Prostate gland (tissue), 2 donors: ENCODE data around the gene SSRP1. TPM values are rescaled to one million over a fixed set of nuclear protein-coding genes. Genes with fewer than 3 reads are reported as not detected.

ENCODE experiments used
- DNase-seq: peaks from one replicate; pipeline ENCODE4 v3.0.0-alpha.2; 2019; ENCODE audit warnings: low spot score
- H3K27ac ChIP-seq, 2 donors: fragments of 200-600 bp; sonication (generic); 2 replicates each; pipeline ENCODE4 v1.5.1; 2017 to 2019
- H3K27me3 ChIP-seq: fragments of 200-600 bp; sonication (generic); replicated peaks from 2 replicates; pipeline ENCODE4 v1.5.1; 2019; ENCODE audit not compliant: insufficient read depth
- H3K36me3 ChIP-seq, 2 donors: fragments of 200-600 bp; sonication (generic); 1 replicate in 1 of 2; 2 replicates in 1 of 2; pipeline versions ENCODE4 v1.5.1 to v1.8.1; 2017 to 2019
- H3K4me1 ChIP-seq: fragments of 200-600 bp; sonication (generic); replicated peaks from 2 replicates; pipeline ENCODE4 v1.5.1; 2019
- H3K4me3 ChIP-seq, 2 donors: fragments of 200-600 bp; sonication (generic); 2 replicates each; pipeline ENCODE4 v1.5.1; 2017 to 2019
- H3K9me3 ChIP-seq: fragments of 200-600 bp; sonication (generic); 2 replicates; pipeline ENCODE4 v1.5.1; 2017
- CTCF ChIP-seq, 4 experiments: fragments of 200-600 bp in 2 of 4; fragments of 450-650 bp in 2 of 4; sonication (generic) in 2 of 4; IDR thresholded peaks; 1 replicate in 3 of 4; 2 replicates in 1 of 4; pipeline ENCODE4 v1.5.1; 2016 to 2019; ENCODE audit warnings: antibody characterized with exemption in 4 of 4, mild to moderate bottlenecking in 2 of 4, moderate library complexity in 2 of 4
- POLR2A ChIP-seq: fragments of 450-650 bp; IDR thresholded peaks from one replicate; pipeline ENCODE4 v1.6.1; 2016; ENCODE audit warnings: antibody characterized with exemption, mild to moderate bottlenecking
- POLR2AphosphoS5 ChIP-seq: sonication (generic); formaldehyde crosslinking; IDR thresholded peaks from one replicate; pipeline ENCODE4 v1.6.1; 2017; ENCODE audit warnings: antibody characterized with exemption
- WGBS: methylation state at CpG from one replicate; pipeline ENCODE4 v1.1.5; 2018; 5-methylcytosine and 5-hydroxymethylcytosine counted together
- intact Hi-C: fragments of 100-400 bp; cut with DNase I; formaldehyde crosslinking; loops from one replicate; pipeline ENCODE4 v1.14.2; 2022
- total RNA-seq, 2 donors: library from RNA; depleted of rRNA; stranded (reverse); fragments of >200 nt; gene quantifications; one replicate each; pipeline ENCODE4 v1.1.0, GENCODE V29; 2016

The SSRP1 gene
- total RNA-seq, 2 donors from 2014 or later, result 82.6 to 85.4 TPM

GRCh38 chr11:57312511-57313021 is 23.1 kb downstream of the SSRP1 start:
- Histone ChIP-seq H3K27ac (peak overlapping the region; percentile 78 to 85), H3K4me1 (peaks cover 35% of the 10 kb centered on the region), H3K27me3 (no peaks in the 10 kb centered on the region), H3K36me3 (peaks cover 6 to 38% of the 10 kb centered on the region in 2 donors), H3K4me3 (no peak overlapping the region), H3K9me3 (no peaks in the 10 kb centered on the region)
- DNase-seq, result no peak
- WGBS, result 86% methylated on average over 6 of the region's 10 CpGs
- no peak for TF ChIP-seq POLR2AphosphoS5
- TF ChIP-seq CTCF (IDR thresholded peaks at IDR 0.05), result no peak
- TF ChIP-seq POLR2A, result no peak
- intact Hi-C loops, result no loop called here

GRCh38 chr11:57311109-57311936 is 24.4 kb downstream of the SSRP1 start:
- Histone ChIP-seq H3K4me1 (peaks cover 31% of the 10 kb centered on the region), H3K27me3 (no peaks in the 10 kb centered on the region), H3K4me3 (peak overlapping the region; percentile 29 to 38), H3K9me3 (no peaks in the 10 kb centered on the region), H3K27ac (peak overlapping the region; percentile 78 to 85), H3K36me3 (peaks cover 6 to 28% of the 10 kb centered on the region in 2 donors)
- intact Hi-C loops, result no loop called here
- DNase-seq, result peak; percentile 97
- 0% methylated on average over 28 of the region's 31 CpGs for WGBS
- TF ChIP-seq POLR2AphosphoS5 (peak; percentile 88), POLR2A (peak; percentile 85), CTCF (IDR thresholded peaks at IDR 0.05) (no peak)

GRCh38 chr11:57310630-57311086 is 25.0 kb downstream of the SSRP1 start:
- DNase-seq, result no peak
- intact Hi-C loops, result no loop called here
- WGBS, result 40% methylated on average over 6 of the region's 6 CpGs

GRCh38 chr11:57310091-57310490 is 25.6 kb downstream of the SSRP1 start:
- TF ChIP-seq POLR2A (no peak), CTCF (IDR thresholded peaks at IDR 0.05) (no peak), POLR2AphosphoS5 (no peak)
- intact Hi-C loops, result no loop called here
- Histone ChIP-seq H3K36me3 (peaks cover 6 to 22% of the 10 kb centered on the region in 2 donors), H3K4me3 (no peak overlapping the region), H3K27ac (peak overlapping the region; percentile 78 to 85), H3K4me1 (peaks cover 25% of the 10 kb centered on the region), H3K27me3 (no peaks in the 10 kb centered on the region), H3K9me3 (no peaks in the 10 kb centered on the region)
- DNase-seq, result no peak
- WGBS, result 67% methylated on average over 6 of the region's 6 CpGs

More at GRCh38 chr11:57310630-57311086, 25.0 kb downstream of the SSRP1 start:
- Histone ChIP-seq H3K27ac (peak overlapping the region; percentile 78 to 85), H3K9me3 (no peaks in the 10 kb centered on the region), H3K4me3 (peak overlapping the region; percentile 29 to 38), H3K4me1 (peaks cover 25% of the 10 kb centered on the region), H3K36me3 (peaks cover 6 to 22% of the 10 kb centered on the region in 2 donors), H3K27me3 (no peaks in the 10 kb centered on the region)
- TF ChIP-seq POLR2A (no peak), POLR2AphosphoS5 (no peak), CTCF (IDR thresholded peaks at IDR 0.05) (no peak)
